ENCODE data around the gene SSBP3.
A peak's percentile ranks its signal among the peaks of the same experiment; 100 is the strongest.

SSBP3 gene

GRCh38 chr1:54408147-54409066 is 2.2 kb upstream of the SSBP3 start:
- no peak for TF ChIP-seq L3MBTL2 (conservative IDR thresholded peaks at IDR 0.05)
- TF ChIP-seq SUZ12 (IDR thresholded peaks at IDR 0.05), result no peak
- no peak for DNase-seq (ENCODE audit: extremely low spot score)
- POLR2A ChIA-PET, result interaction anchor here (0.9 to 2.5 kb wide), 6 partner anchors 10 to 478 kb away, joined by 3 to 59 read pairs (median 4); partner anchors contain the start of gene DHCR24
- CTCF ChIA-PET, result interaction anchor here (1.2 kb wide), 1 partner anchor 81 kb away, joined by 13 read pairs; no protein-coding TSS in a partner anchor

GRCh38 chr1:54407404-54408146 is 1.4 kb upstream of the SSBP3 start:
- CTCF ChIA-PET, result interaction anchor here (0.9 to 1.2 kb wide), 2 partner anchors 82 to 135 kb away, joined by 5 to 13 read pairs; no protein-coding TSS in a partner anchor
- POLR2A ChIA-PET, result interaction anchor here (0.9 to 2.5 kb wide), 7 partner anchors 11 to 479 kb away, joined by 3 to 59 read pairs (median 5); partner anchors contain the start of gene DHCR24
- peak; percentile 86 for DNase-seq (ENCODE audit: extremely low spot score)
- peak; percentile 61; the same call in 1 of the 2 replicates for TF ChIP-seq FOXM1 (IDR thresholded peaks at IDR 0.05; ENCODE audit: borderline replicate concordance)
- TF ChIP-seq CTBP1 (IDR thresholded peaks at IDR 0.05; ENCODE audit: borderline replicate concordance), result peak; percentile 68; the same call in 1 of the 2 replicates
- TF ChIP-seq ZNF384 (IDR thresholded peaks at IDR 0.05), result peak; percentile 100
- TF ChIP-seq SP1 (IDR thresholded peaks at IDR 0.05), result no peak
- TF ChIP-seq PKNOX1 (IDR thresholded peaks at IDR 0.05), result peak; percentile 71

GRCh38 chr1:54407154-54407403 is 885 bp upstream of the SSBP3 start:
- TF ChIP-seq ZNF384 (IDR thresholded peaks at IDR 0.05) (no peak), FOXM1 (IDR thresholded peaks at IDR 0.05; ENCODE audit: borderline replicate concordance) (no peak), NFRKB (IDR thresholded peaks at IDR 0.05) (no peak), SP1 (IDR thresholded peaks at IDR 0.05) (no peak), ELF4 (IDR thresholded peaks at IDR 0.05) (no peak), ARNT (IDR thresholded peaks at IDR 0.05) (no peak), FOXK2 (IDR thresholded peaks at IDR 0.05) (no peak), LEF1 (IDR thresholded peaks at IDR 0.05; ENCODE audit: borderline replicate concordance) (no peak), L3MBTL2 (conservative IDR thresholded peaks at IDR 0.05) (no peak), TARDBP (IDR thresholded peaks at IDR 0.05) (no peak), CTBP1 (IDR thresholded peaks at IDR 0.05; ENCODE audit: borderline replicate concordance) (no peak), FOXA1 (IDR thresholded peaks at IDR 0.05) (no peak), BHLHE40 (IDR thresholded peaks at IDR 0.05; ENCODE audit: borderline replicate concordance) (no peak), PKNOX1 (IDR thresholded peaks at IDR 0.05) (no peak), SUZ12 (IDR thresholded peaks at IDR 0.05) (no peak)
- ChIA-PET CTCF (interaction anchor here (0.9 to 1.4 kb wide), 3 partner anchors 20 to 134 kb away, joined by 3 to 13 read pairs (median 5); no protein-coding TSS in a partner anchor), POLR2A (interaction anchor here (0.9 to 2.5 kb wide), 7 partner anchors 12 to 479 kb away, joined by 3 to 59 read pairs (median 5); partner anchors contain the start of gene DHCR24)
- no peak for DNase-seq (ENCODE audit: extremely low spot score)

GRCh38 chr1:54405898-54406293 is 298 bp downstream of the SSBP3 start:
- no peak for TF ChIP-seq CTBP1 (IDR thresholded peaks at IDR 0.05; ENCODE audit: borderline replicate concordance)
- no peak for TF ChIP-seq ARNT (IDR thresholded peaks at IDR 0.05)
- TF ChIP-seq SP1 (IDR thresholded peaks at IDR 0.05), result no peak
- no peak for TF ChIP-seq TARDBP (IDR thresholded peaks at IDR 0.05)
- no peak for TF ChIP-seq L3MBTL2 (conservative IDR thresholded peaks at IDR 0.05)
- no peak for TF ChIP-seq FOXA1 (IDR thresholded peaks at IDR 0.05)
- no peak for TF ChIP-seq ZNF384 (IDR thresholded peaks at IDR 0.05)
- TF ChIP-seq ELF4 (IDR thresholded peaks at IDR 0.05), result no peak
- no peak for TF ChIP-seq SUZ12 (IDR thresholded peaks at IDR 0.05)
- TF ChIP-seq FOXM1 (IDR thresholded peaks at IDR 0.05; ENCODE audit: borderline replicate concordance), result no peak
- TF ChIP-seq HDGF (IDR thresholded peaks at IDR 0.05; ENCODE audit: borderline replicate concordance), result no peak
- no peak for TF ChIP-seq NFRKB (IDR thresholded peaks at IDR 0.05)
- no peak for TF ChIP-seq PKNOX1 (IDR thresholded peaks at IDR 0.05)
- TF ChIP-seq FOXK2 (IDR thresholded peaks at IDR 0.05), result no peak
- no peak for TF ChIP-seq LEF1 (IDR thresholded peaks at IDR 0.05; ENCODE audit: borderline replicate concordance)
- no peak for TF ChIP-seq BHLHE40 (IDR thresholded peaks at IDR 0.05; ENCODE audit: borderline replicate concordance)
- DNase-seq (ENCODE audit: extremely low spot score), result no peak
- POLR2A ChIA-PET, result interaction anchor here (0.6 to 2.5 kb wide), 8 partner anchors 54 to 178 kb away, joined by 3 to 59 read pairs (median 4); no protein-coding TSS in a partner anchor
- CTCF ChIA-PET, result interaction anchor here (0.6 to 1.4 kb wide), 5 partner anchors 19 to 143 kb away, joined by 3 to 5 read pairs (median 4); no protein-coding TSS in a partner anchor

GRCh38 chr1:54404939-54405897 is 976 bp downstream of the SSBP3 start:
- ChIA-PET POLR2A (interaction anchor here (0.7 to 2.5 kb wide), 6 partner anchors 16 to 132 kb away, joined by 3 to 59 read pairs (median 4); no protein-coding TSS in a partner anchor), CTCF (interaction anchor here (1.2 kb wide), 1 partner anchor 142 kb away, joined by 4 read pairs; no protein-coding TSS in a partner anchor)
- no peak for TF ChIP-seq CTBP1 (IDR thresholded peaks at IDR 0.05; ENCODE audit: borderline replicate concordance)
- TF ChIP-seq L3MBTL2 (conservative IDR thresholded peaks at IDR 0.05), result peak; percentile 33
- TF ChIP-seq ARNT (IDR thresholded peaks at IDR 0.05), result no peak
- DNase-seq (ENCODE audit: extremely low spot score), result no peak

Measured in HEK293T (cell line).